Smooth muscle cell (in vitro differentiated cells): ENCODE data around the gene ARHGEF6. TPM values are rescaled to one million over a fixed set of nuclear protein-coding genes. Genes with fewer than 3 reads are reported as not detected.

Experiments used
- DNase-seq: peaks from one replicate; lab custom pipeline; 2025; ENCODE audit not compliant: unreplicated experiment; lab: John Stamatoyannopoulos, UW
- H2AFZ ChIP-seq: fragments of 200-600 bp; sonication (generic); 2 replicates; pipeline ENCODE4 v1.6.0; 2016; ENCODE audit warnings: antibody characterized with exemption, low read depth, mild to moderate bottlenecking
- H3F3A ChIP-seq: fragments of 200-600 bp; sonication (generic); 2 replicates; pipeline ENCODE4 v1.6.0; 2017; ENCODE audit warnings: antibody characterized with exemption, low read depth
- H3K27ac ChIP-seq: fragments of 200-600 bp; sonication (generic); 2 replicates; pipeline ENCODE4 v1.5.1; 2016; ENCODE audit warnings: low read depth, mild to moderate bottlenecking
- H3K27me3 ChIP-seq: fragments of 200-600 bp; sonication (generic); 2 replicates; pipeline ENCODE4 v1.6.1; 2016; ENCODE audit warnings: low read depth, mild to moderate bottlenecking
- H3K36me3 ChIP-seq: fragments of 200-600 bp; sonication (generic); 2 replicates; pipeline ENCODE4 v1.5.1; 2016; ENCODE audit warnings: low read depth
- H3K4me1 ChIP-seq: fragments of 200-600 bp; sonication (generic); 2 replicates; pipeline ENCODE4 v1.5.1; 2016; ENCODE audit warnings: low read depth
- H3K4me2 ChIP-seq: fragments of 200-600 bp; sonication (generic); 2 replicates; pipeline ENCODE4 v1.6.0; 2016; ENCODE audit warnings: mild to moderate bottlenecking
- H3K4me3 ChIP-seq: fragments of 200-600 bp; sonication (generic); 2 replicates; pipeline ENCODE4 v1.5.1; 2016; ENCODE audit warnings: mild to moderate bottlenecking
- H3K79me2 ChIP-seq: fragments of 200-600 bp; sonication (generic); 2 replicates; pipeline ENCODE4 v1.6.0; 2016; ENCODE audit warnings: low read depth, mild to moderate bottlenecking
- H3K9ac ChIP-seq: fragments of 200-600 bp; sonication (generic); 2 replicates; pipeline ENCODE4 v1.6.0; 2016; ENCODE audit warnings: low read depth
- H3K9me3 ChIP-seq: fragments of 200-600 bp; sonication (generic); replicated peaks from 2 replicates; pipeline ENCODE4 v1.5.1; 2016; ENCODE audit warnings: low read depth
- H4K20me1 ChIP-seq: fragments of 200-600 bp; sonication (generic); 2 replicates; pipeline ENCODE4 v1.6.0; 2016; ENCODE audit warnings: low read depth
- WGBS: methylation state at CpG from one replicate; pipeline ENCODE4 v1.1.7; 2016; ENCODE audit warnings: low lambda C conversion rate; 5-methylcytosine and 5-hydroxymethylcytosine counted together
- polyA plus RNA-seq: library from polyadenylated mRNA; unstranded; fragments of >200 nt; fragmentation: Nextera tagmentation; extraction: Ambion mirVana; gene quantifications from 2 replicates; pipeline ENCODE4 v1.2.1, GENCODE V29; 2016
- total RNA-seq: library from RNA; depleted of rRNA; stranded (reverse); fragments of >200 nt; gene quantifications from 2 replicates; pipeline ENCODE4 v1.2.3, GENCODE V29; 2014
- TF ChIP-seq, protein P1 (sequence below): fragments of 200-600 bp; sonication (generic); IDR thresholded peaks from 2 replicates; pipeline ENCODE4 v1.5.1; 2017; ENCODE audit warnings: borderline replicate concordance, mild to moderate bottlenecking, antibody characterized with exemption; ENCODE audit not compliant: insufficient read depth, poor library complexity, severe bottlenecking

The ARHGEF6 gene
- total and polyA plus RNA-seq, 2 experiments from 2014 or later, result 2.9 to 4.5 TPM

- Histone ChIP-seq H3F3A (no peaks in the 10 kb centered on the region), H2AFZ (no peak overlapping the region), H3K9ac (no peak overlapping the region), H3K9me3 (no peaks in the 10 kb centered on the region), H3K4me1 (no peaks in the 10 kb centered on the region), H3K27ac (no peak overlapping the region), H3K79me2 (no peaks in the 10 kb centered on the region), H3K27me3 (no peaks in the 10 kb centered on the region), H3K36me3 (no peaks in the 10 kb centered on the region), H3K4me2 (no peak overlapping the region), H3K4me3 (no peak overlapping the region), H4K20me1 (no peaks in the 10 kb centered on the region)
- DNase-seq, result no peak
- TF ChIP-seq, protein P1, sequence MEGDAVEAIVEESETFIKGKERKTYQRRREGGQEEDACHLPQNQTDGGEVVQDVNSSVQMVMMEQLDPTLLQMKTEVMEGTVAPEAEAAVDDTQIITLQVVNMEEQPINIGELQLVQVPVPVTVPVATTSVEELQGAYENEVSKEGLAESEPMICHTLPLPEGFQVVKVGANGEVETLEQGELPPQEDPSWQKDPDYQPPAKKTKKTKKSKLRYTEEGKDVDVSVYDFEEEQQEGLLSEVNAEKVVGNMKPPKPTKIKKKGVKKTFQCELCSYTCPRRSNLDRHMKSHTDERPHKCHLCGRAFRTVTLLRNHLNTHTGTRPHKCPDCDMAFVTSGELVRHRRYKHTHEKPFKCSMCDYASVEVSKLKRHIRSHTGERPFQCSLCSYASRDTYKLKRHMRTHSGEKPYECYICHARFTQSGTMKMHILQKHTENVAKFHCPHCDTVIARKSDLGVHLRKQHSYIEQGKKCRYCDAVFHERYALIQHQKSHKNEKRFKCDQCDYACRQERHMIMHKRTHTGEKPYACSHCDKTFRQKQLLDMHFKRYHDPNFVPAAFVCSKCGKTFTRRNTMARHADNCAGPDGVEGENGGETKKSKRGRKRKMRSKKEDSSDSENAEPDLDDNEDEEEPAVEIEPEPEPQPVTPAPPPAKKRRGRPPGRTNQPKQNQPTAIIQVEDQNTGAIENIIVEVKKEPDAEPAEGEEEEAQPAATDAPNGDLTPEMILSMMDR, result no peak
- 81% methylated on average over 5 of the region's 5 CpGs for WGBS
Measured at GRCh38 chrX:136658151-136658550, 122.6 kb downstream of the ARHGEF6 start.

DNA sequence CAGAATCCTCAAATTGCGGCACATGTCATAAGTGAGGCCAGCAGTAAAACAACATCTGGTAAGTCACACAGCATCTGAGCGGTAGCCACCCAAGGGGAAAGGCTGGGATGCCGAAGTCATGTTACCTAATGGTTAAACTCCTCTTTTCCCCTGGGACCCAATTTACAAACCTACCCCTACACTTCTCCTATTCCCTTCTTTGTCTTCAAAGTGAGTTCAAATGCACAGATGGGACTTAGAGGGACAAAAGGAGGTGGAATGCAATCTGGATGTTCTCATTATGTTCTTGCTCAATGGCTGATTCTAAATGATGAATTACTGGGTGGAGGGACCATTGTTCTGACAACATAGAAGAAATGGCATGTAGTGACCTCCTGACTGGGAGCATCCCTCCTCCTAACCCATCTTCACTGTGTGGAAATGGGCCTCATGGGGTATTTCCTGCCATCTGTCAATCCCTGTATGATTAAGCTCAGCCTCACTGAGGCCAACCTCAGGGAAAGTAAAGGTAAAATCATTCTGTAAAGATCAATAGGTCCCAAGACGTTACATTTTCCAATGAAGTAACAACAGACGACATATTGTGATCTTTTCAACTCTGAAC is 124.3 kb downstream of the ARHGEF6 start:
- Histone ChIP-seq H3K79me2 (no peaks in the 10 kb centered on the region), H3K4me2 (no peak overlapping the region), H3K36me3 (no peaks in the 10 kb centered on the region), H4K20me1 (no peaks in the 10 kb centered on the region), H3K4me1 (no peaks in the 10 kb centered on the region), H3K9ac (no peak overlapping the region), H3F3A (no peaks in the 10 kb centered on the region), H3K9me3 (no peaks in the 10 kb centered on the region), H3K27ac (no peak overlapping the region), H3K4me3 (no peak overlapping the region), H3K27me3 (no peaks in the 10 kb centered on the region), H2AFZ (no peak overlapping the region)
- TF ChIP-seq, protein P1, result no peak
- 81% methylated on average over 5 of the region's 5 CpGs for WGBS
- no peak for DNase-seq

- 85% methylated on average over 6 of the region's 6 CpGs for WGBS
- DNase-seq, result no peak
Measured at GRCh38 chrX:136652822-136653723, 127.7 kb downstream of the ARHGEF6 start.

More at GRCh38 chrX:136652822-136653723, 127.7 kb downstream of the ARHGEF6 start:
- Histone ChIP-seq H4K20me1 (no peaks in the 10 kb centered on the region), H3F3A (no peaks in the 10 kb centered on the region), H3K4me3 (no peak overlapping the region), H3K4me2 (no peak overlapping the region), H2AFZ (no peak overlapping the region), H3K36me3 (no peaks in the 10 kb centered on the region), H3K79me2 (no peaks in the 10 kb centered on the region), H3K9me3 (no peaks in the 10 kb centered on the region), H3K9ac (no peak overlapping the region), H3K27ac (no peak overlapping the region), H3K4me1 (no peaks in the 10 kb centered on the region), H3K27me3 (no peaks in the 10 kb centered on the region)
- TF ChIP-seq, protein P1, result no peak
